Measurements from ENCODE around the gene RCOR1. TPM values are rescaled to one million over a fixed set of nuclear protein-coding genes. Genes with fewer than 3 reads are reported as not detected.

Gene RCOR1
- polyA plus RNA-seq, 10 donors = 22.8 to 39.9 (median 30.9) TPM

DNA sequence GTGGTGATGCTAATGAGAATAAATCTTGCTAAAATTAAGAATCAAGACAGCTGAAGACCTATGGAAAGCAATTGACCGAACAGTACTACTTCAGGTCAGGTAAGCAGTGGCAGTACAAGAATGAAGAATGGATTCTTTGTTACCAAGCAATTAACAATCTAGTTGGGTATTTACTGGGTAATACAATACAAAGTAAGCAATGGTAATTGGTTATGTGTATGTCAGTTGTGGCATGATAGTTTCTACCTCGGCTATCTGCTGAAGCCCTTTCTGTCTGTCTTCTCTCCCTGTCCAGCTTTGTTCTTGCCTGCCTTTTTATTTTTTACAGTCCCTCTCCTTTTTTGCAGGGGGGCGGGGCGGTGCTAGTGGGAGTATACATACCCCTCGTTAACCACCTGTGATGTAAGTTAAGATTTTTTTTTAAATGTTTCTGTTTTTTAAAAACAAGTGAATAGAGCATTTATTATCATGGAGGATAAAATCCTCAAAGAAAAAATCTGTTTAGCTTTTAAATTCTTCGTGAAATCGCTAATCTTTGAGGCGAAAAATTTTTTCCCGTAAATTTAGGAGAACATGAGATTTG lies 75.9 kb downstream of the RCOR1 start:
- DNase-seq = no peak

DNA sequence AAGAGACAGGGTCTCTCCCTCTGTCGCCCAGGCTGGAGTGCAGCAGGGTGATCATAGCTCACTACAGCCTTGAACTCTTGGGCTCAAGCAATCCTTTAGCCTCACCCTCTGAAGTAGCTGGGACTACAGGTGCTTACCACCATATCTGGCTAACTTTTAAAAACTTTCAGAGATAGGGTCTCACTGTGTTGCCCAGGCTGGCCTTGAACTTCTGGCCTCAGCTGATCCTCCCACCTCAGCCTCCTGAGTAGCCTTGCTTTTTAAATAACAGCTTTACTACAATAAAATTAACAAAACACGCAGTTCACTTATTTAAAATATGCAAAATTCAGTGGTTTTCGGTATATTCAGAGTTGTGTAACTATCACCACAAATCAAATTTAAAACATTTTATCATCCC lies 79.0 kb downstream of the RCOR1 start:
- no peak for DNase-seq

DNA sequence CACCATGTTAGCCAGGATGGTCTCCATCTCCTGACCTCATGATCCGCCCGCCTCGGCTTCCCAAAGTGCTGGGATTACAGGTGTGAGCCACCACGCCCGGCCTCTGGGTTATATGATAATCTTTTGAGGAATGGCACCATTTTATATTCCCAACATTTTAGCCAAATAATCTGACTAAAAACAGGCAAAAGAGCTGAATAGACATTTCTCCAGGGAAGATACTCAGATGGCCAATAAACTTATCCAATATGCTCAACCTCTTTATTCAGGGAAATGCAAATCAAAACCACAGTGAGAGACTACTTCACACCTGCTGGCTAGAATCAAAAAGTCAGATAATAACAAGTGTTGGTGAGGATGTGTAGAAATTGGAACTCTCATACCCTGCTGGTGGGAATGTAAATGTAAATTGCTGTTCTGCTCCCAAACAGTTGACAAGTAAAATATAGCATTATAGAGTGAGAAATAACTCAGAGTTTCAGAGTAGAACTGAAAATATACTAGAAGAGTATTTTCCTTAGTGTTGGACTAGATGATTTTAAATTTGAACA lies 80.0 kb downstream of the RCOR1 start:
- no peak for DNase-seq

- DNase-seq = no peak
Observed at GRCh38 chr14:102675396-102675795, 82.9 kb downstream of the RCOR1 start.

DNA sequence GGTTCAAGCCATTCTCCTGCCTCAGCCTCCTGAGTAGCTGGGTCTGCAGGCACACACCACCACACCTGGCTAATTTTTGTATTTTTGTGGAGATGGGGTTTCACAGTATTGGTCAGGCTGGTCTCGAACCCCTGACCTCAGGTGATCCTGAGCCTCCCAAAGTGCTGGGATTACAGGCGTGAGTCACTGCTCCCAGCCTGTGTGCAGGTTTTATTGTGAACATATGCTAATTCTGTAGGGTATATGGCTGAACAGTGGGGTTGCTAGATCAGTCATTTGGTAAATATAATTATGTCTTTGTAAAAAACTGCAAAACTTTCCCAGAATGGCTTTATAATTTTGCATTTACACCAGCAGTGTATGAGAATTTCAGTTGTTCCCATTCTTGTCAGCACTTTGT lies 85.9 kb downstream of the RCOR1 start:
- DNase-seq = no peak

DNA sequence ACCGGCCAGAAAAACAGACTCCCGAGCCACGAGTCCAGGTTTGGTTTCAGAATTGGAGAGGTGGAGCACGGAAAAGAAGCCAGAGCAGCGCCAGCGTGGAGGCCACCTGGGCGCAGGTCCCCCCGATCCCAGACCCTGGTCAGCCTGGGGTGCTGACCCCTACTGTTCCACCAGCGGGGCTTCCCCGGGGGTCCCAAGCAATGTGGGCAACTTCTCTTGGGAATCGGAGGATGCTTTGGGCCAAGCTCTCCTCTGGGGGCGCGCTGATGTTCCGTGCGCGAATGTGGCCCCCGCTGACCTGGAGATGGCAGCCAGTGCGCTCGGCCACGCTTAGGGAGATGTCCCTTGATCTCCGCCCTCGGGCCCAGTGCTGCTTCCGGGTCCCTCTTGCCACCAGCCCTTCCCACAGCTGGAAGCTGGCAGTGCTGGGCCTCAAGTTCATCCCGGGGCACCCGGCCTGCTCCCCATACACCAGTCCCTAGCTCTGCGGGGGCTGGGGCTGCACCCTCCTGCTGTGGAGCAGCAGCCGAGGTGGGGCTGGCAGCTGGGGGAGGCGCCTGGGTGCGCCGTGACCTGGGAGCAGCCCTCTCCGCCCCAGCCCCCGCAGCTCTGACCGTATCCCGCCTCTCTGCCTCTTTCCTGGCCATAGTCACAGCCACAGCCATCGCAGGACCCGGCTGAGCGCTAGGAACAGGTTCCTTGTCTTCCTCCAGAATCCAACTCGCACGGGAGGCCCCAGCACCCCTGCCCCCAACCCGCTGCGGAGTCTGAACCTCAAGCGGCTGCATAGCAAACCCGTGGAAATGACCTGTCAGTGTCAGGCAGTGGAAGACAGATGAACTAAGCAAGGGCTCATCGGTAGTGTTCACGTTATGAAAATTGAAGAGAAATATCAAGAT lies 91.2 kb downstream of the RCOR1 start:
- no peak for DNase-seq

DNA sequence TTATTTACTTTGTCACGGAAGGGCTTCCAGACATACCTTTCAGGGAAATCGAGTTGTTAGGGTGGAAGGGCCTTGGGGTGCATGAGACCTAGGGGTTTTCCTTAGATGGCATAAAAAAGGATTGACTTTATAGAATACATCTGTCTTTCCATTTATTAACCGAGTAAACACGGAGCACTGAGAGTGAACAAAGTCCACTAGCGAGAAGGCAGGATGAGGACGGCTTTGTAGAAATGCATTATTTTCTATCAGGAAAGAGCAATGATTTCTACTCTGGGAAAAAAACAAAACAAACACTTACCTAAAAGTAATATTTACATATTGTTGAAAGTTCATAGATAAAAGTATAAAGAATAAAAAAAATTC lies 91.8 kb downstream of the RCOR1 start:
- no peak for DNase-seq

DNA sequence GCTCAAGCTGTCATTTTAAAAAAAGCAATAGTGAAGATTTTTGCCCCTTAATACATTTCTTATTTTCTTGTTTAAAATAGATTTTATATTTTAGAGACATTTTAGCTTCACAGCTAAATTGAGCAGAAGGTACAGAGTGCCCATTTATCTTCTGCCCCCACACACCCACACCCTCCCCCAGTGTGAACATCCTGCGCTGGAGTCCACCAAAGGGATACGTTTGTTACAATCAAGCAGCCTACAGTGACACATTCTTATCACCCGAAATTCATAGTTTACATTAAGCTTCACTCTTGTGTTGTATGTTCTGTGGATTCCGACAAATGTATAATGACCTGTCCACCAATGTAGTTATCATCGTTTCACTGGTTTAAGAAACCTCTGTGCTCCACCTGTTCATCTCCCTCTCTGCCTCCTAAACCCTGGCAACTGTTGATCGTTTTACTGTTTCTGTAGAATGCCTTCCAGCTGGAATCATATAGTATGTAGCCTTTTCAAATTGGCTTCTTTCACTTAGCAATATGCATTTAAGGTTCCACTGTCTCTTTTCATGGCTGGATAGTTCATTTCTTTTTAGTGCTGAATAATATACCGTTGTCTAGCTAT lies 93.8 kb downstream of the RCOR1 start:
- DNase-seq = no peak

DNA sequence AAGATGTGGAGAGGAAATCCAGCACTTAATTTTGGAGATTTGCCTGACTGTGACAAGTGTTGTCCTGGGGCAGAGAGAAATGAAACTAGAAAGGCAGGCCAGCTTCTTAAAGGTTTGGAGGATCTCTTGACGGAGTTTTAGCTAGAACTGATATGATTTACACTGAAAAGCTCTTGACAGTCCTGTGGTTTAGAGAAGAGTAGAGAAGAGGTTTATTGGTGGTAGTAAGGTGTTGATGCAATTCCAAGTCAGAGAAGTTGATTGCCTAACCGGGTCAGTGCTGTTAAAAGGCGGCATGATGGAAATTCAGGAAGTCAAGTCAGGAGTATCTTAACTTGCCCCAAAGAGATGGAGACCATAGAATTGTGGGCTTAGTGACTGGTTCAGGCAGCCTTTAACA lies 95.8 kb downstream of the RCOR1 start:
- DNase-seq = no peak

DNA sequence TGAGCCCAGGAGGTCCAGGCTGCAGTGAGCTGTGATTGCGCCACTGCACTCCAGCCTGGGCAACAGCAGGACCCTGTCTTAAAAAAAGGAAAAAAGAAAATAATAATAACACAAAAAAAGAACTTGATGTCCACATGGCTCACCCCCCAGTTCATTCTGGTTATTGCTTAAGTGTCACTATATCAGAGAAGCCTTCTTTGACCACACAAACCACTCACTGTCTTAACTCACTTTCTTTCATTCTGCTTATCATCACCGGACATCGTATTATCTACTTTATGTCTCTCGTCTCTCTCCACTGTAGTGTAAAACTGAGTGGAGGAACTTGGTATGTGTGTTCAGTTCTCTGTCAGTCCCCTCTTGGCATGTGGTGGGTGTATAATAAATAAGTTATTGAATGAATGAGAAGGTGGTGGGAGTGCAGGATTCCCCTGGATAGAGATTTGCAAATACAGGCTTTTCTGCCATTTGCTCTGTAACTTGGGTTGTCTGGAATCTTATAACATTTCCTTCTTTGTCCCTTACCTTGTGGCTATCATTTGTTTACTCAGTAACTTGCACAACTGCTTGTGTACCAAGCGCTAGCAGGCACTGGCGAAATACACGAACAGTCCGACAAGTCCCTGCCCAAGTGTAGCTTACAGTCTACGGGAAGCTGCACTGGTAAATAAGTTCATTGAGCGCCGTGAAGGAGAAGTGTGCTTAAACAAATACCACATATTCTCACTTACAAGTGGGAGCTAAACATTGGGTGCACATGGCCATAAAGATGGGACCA lies 98.2 kb downstream of the RCOR1 start:
- no peak for DNase-seq

- DNase-seq = no peak
Observed at GRCh38 chr14:102691763-102692162, 99.3 kb downstream of the RCOR1 start.

DNA sequence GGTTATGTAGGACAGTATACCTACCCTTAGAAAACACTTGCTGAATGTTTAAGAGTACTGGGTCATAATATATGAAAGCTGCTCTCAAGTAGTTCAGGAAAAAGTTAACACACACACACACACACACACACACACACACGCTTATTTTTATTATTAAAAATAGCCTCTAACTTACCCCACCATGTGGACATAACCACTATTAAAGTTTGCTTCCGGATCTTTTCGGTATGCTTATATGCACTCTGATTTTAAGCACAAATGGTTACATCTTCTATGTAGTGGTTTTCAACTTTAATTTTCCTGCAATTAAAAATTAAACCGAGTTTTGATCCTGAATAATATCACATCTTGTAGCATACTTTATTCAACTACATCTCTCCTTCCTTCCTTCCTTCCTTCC lies 99.9 kb downstream of the RCOR1 start:
- no peak for DNase-seq

DNA sequence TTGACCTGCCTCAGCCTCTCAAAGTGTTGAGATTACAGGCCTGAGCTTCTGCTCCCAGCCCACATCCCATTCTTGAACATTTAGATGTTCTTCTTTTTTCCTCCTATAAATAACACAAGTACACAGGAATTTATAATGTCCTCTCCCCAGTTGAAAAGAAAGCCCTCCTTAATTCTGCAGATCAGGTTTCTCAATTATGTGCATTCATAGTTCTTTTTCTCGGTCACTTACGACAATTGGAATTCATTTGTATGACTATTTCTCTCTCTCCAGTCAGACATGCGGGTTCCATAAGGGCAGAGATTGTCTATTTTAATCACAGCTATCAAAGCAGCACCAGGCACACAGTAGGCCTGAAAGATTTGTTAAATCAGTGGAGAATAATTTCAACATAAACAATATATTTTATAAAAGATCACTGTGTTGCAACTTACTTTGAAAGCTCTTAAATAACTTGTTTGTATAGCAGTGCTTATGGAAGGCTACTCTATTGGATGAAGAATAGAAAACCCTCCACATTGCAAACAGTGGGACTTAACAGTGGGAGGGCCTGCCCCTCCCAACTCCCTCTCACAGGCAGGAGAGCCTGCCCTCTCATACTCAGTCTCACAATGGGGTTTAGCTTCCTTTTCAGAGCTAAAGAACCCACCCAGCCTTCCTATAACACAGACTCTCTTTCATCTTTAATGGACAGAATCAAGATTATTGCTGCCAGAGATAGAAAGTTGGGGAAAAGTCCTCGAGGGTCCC lies 100.7 kb downstream of the RCOR1 start:
- no peak for DNase-seq

- peak; percentile 71 to 85 (median 81) for DNase-seq
Observed at GRCh38 chr14:102694530-102695166, 102.2 kb downstream of the RCOR1 start.

DNA sequence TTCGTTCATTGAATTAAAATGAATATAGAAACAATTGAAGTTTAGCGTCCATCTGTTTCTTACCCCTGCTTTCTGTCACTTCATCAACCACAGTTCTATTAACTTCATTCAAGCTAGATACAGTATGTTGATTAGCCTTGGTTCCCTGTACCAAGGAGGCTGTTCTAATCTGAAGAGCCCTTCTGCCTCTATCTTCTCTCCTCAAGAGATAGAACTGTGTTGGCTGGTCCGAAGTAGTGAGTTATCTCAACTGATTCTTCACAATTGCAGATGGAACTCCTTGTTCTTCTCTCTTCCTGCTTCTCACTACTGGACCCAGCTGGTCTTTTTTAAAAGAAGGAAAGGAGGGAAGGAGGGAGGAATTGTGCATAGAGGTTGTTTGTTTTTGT lies 102.7 kb downstream of the RCOR1 start:
- no peak for DNase-seq

DNA sequence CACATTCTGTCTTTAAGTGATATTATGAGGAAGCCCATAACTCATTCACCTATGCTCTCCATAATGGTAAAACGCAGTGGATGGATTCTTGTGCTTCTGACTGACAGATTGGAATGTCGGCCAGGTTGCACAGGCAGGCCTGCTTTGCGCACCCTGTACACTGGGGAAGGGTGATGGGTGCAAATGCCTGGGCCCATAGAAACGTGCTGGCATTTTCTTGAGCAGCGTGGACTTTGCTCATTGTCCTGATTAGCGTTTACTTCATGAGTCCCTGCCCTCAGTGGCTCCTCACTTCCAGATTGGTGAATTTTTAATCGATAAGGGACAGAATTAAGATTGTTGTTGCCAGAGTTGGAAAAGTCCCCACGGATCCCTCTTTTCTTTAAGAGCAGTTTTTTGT lies 103.9 kb downstream of the RCOR1 start:
- DNase-seq = no peak

DNA sequence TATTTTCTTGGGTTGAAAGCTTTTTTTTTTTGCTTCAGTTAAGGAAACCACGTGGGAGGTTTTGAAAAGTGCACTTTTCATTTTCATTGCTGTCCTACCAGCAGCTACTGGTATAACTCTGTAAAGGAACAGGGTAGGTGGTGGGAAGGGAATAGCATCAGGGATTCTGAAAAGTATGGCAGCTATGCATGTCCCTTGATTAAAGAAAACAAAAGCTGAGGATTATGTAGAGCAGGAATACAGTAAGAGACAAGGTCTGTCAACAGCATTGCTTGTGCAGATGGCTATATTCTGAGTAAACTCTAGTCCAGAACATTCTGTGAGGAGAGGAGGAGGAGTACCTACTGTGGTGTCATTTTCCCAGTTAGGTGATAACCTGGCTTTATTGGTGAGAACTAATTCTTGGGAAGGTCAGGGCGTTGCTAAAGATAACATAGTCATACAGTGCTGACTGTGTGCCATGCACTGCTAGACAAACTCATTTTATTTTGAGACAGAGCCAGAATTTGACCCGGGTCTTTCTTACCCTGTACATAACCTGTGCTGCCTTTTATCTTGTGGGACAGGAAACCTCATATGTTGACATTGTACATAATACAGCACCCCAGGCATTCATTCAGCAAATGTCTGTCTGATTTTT lies 104.5 kb downstream of the RCOR1 start:
- DNase-seq = no peak

DNA sequence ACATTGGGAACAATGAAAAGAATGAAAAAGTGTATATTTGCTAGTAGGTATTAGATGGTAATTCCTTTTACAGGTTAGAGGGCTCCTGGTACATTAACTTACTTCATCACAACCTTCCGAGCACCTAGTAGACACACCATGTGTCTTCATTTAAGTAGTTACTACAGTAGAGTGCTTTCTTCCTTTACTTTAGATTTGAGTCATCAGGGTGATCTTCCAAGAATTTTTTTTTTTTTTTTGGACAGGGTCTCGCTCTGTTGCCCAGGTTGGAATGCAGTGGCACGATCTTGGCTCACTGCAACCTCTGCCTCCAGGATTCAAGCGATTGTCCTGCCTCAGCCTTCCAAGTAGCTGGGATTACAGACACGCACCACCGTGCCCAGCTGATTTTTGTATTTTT lies 105.1 kb downstream of the RCOR1 start:
- DNase-seq = no peak

- no peak for DNase-seq
Observed at GRCh38 chr14:102699416-102700110, 107.1 kb downstream of the RCOR1 start.

GRCh38 chr14:102708494-102708893 lies 116.0 kb downstream of the RCOR1 start:
- DNase-seq = no peak

All from muscle of back (tissue), 11 donors.